ENCODE measurements around the gene DKC1. TPM values are rescaled to one million over a fixed set of nuclear protein-coding genes. Genes with fewer than 3 reads are reported as not detected.

DKC1 gene
- total and polyA plus RNA-seq, 4 donors = 24.5 to 39.6 (median 33.2) TPM

- Histone ChIP-seq H3K27ac (ENCODE audit: low read depth in 1 of 2, low read length in 1 of 2) (no peak overlapping the region), H3K9me3 (ENCODE audit: control insufficient read depth in 4 of 4, insufficient read depth in 3 of 4, low read length in 3 of 4) (peaks cover 0 to 8% (median 0%) of the 10 kb centered on the region in 4 donors), H3K4me1 (ENCODE audit: control insufficient read depth in 5 of 5, insufficient read depth in 5 of 5, low read length in 5 of 5) (no peaks in the 10 kb centered on the region), H3K36me3 (ENCODE audit: control insufficient read depth in 4 of 4, insufficient read depth in 4 of 4, low read length in 4 of 4) (peaks cover 3 to 20% (median 8%) of the 10 kb centered on the region in 4 donors), H3K4me3 (no peak overlapping the region), H3K27me3 (ENCODE audit: control insufficient read depth in 3 of 3, insufficient read depth in 3 of 3, low read length in 2 of 3) (no peaks in the 10 kb centered on the region), H3K9ac (ENCODE audit: insufficient read depth in 1 of 2, low read length in 2 of 2) (no peak overlapping the region)
- DNase-seq = no peak
- 76 to 83% methylated on average over 4 of the region's 4 CpGs for WGBS, 2 donors
- ATAC-seq (ENCODE audit: insufficient read depth, low FRiP score) = no peak
- TF ChIP-seq CTCF (IDR thresholded peaks at IDR 0.05; ENCODE audit: control extremely low read depth, extremely low read depth) = no peak
These were observed 16.6 kb downstream of the DKC1 start for GRCh38 chrX:154779261-154779660.

- DNase-seq (no peak), ATAC-seq (ENCODE audit: insufficient read depth, low FRiP score) (no peak)
- no peak overlapping the region for H3K4me3 ChIP-seq
- H3K9ac ChIP-seq (ENCODE audit: insufficient read depth in 1 of 2, low read length in 2 of 2) = no peak overlapping the region
- no peaks in the 10 kb centered on the region for H3K27me3 ChIP-seq (ENCODE audit: control insufficient read depth in 3 of 3, insufficient read depth in 3 of 3, low read length in 2 of 3)
- no peaks in the 10 kb centered on the region for H3K9me3 ChIP-seq (ENCODE audit: control insufficient read depth in 4 of 4, insufficient read depth in 3 of 4, low read length in 3 of 4)
- 83 to 96% methylated on average over 9 of the region's 9 CpGs for WGBS, 2 donors
- no peaks in the 10 kb centered on the region for H3K4me1 ChIP-seq (ENCODE audit: control insufficient read depth in 5 of 5, insufficient read depth in 5 of 5, low read length in 5 of 5)
- no peak overlapping the region for H3K27ac ChIP-seq (ENCODE audit: low read depth in 1 of 2, low read length in 1 of 2)
- TF ChIP-seq CTCF (IDR thresholded peaks at IDR 0.05; ENCODE audit: control extremely low read depth, extremely low read depth) = no peak
- H3K36me3 ChIP-seq (ENCODE audit: control insufficient read depth in 4 of 4, insufficient read depth in 4 of 4, low read length in 4 of 4) = peaks cover 0 to 8% (median 4%) of the 10 kb centered on the region in 4 donors
These were observed 18.3 kb downstream of the DKC1 start for GRCh38 chrX:154780968-154781367.

GRCh38 chrX:154784149-154784995 is 21.7 kb downstream of the DKC1 start:
- H3K27me3 ChIP-seq (ENCODE audit: control insufficient read depth in 3 of 3, insufficient read depth in 3 of 3, low read length in 2 of 3) = no peaks in the 10 kb centered on the region
- ATAC-seq (ENCODE audit: insufficient read depth, low FRiP score) (no peak), DNase-seq (no peak)
- TF ChIP-seq CTCF (IDR thresholded peaks at IDR 0.05; ENCODE audit: control extremely low read depth, extremely low read depth) = no peak
- no peaks in the 10 kb centered on the region for H3K9me3 ChIP-seq (ENCODE audit: control insufficient read depth in 4 of 4, insufficient read depth in 3 of 4, low read length in 3 of 4)
- no peaks in the 10 kb centered on the region for H3K4me1 ChIP-seq (ENCODE audit: control insufficient read depth in 5 of 5, insufficient read depth in 5 of 5, low read length in 5 of 5)
- H3K4me3 ChIP-seq = no peak overlapping the region
- H3K36me3 ChIP-seq (ENCODE audit: control insufficient read depth in 4 of 4, insufficient read depth in 4 of 4, low read length in 4 of 4) = peaks cover 0 to 3% (median 0%) of the 10 kb centered on the region in 4 donors
- no peak overlapping the region for H3K27ac ChIP-seq (ENCODE audit: low read depth in 1 of 2, low read length in 1 of 2)
- H3K9ac ChIP-seq (ENCODE audit: insufficient read depth in 1 of 2, low read length in 2 of 2) = no peak overlapping the region
- WGBS, 2 donors = 47 to 71% methylated on average over 13 of the region's 13 CpGs

Data from lung (tissue), 12 donors.